Omental fat pad (tissue), 4 donors: ENCODE data around the gene APBB2. TPM values are rescaled to one million over a fixed set of nuclear protein-coding genes. Genes with fewer than 3 reads are reported as not detected.

Source experiments
- ATAC-seq: fragments of 150-250 bp; one replicate; pipeline ENCODE4 v1.9.1; 2016; ENCODE audit warnings: mild to moderate bottlenecking, moderate library complexity; ENCODE audit not compliant: low FRiP score
- DNase-seq: peaks from one replicate; pipeline ENCODE4 v3.0.0-alpha.2; 2019; ENCODE audit warnings: low spot score
- CTCF ChIP-seq, 3 donors: fragments of 450-650 bp; IDR thresholded peaks; one replicate each; pipeline ENCODE4 v1.5.1; 2016 to 2017; ENCODE audit warnings: antibody characterized with exemption in 3 of 3, mild to moderate bottlenecking in 3 of 3, moderate library complexity in 2 of 3
- total RNA-seq, 4 donors: library from RNA; depleted of rRNA; stranded (reverse); fragments of >200 nt; gene quantifications; one replicate each; pipeline ENCODE4 v1.1.0, GENCODE V29; 2016

Gene APBB2
- total RNA-seq, 4 donors from 2014 or later = 76.6 to 138 (median 113) TPM

DNA sequence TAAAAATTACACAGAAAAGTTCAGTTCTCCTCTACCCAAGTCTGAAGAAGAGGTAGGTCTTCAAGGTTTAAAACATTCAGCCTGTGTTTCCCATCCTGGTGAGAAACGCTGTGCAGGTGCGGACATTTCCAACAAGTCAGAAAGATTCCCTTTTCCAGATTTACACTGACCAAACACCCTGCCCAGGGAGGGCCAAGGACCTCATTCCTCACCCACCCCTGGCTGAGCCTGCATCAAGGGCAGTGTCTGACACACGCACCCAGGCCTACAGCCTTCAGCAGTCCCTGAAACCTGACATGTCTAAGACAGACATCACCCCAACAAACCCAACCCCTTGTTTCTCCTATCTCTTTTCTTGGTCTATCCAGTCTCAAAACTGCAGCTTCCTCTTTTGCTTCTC is 105.9 kb downstream of the APBB2 start:
- TF ChIP-seq CTCF (IDR thresholded peaks at IDR 0.05) = no peak
- DNase-seq (no peak), ATAC-seq (no peak)

GRCh38 chr4:41106694-41107419 is 107.5 kb downstream of the APBB2 start:
- no peak for ATAC-seq
- no peak for TF ChIP-seq CTCF (IDR thresholded peaks at IDR 0.05)
- DNase-seq = no peak

DNA sequence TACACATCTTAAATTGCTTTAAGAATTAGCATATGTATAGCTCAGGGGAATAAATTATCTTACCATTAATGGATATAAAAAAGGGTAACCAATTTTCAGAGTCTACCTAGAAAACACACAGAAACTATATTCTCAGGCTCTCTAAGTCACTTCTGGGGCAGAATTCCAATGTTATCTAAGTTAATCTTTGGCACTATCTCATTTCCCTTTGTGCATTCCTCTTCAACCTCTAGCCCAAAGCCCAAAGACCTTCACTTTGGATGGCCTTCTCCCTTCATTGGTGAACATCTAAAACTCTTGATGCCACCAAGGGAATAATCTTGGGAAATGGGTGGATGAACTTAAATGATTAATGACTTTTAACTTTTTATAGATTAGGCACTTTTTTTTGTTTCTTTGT is 108.3 kb downstream of the APBB2 start:
- TF ChIP-seq CTCF (IDR thresholded peaks at IDR 0.05) = no peak
- ATAC-seq (no peak), DNase-seq (no peak)

DNA sequence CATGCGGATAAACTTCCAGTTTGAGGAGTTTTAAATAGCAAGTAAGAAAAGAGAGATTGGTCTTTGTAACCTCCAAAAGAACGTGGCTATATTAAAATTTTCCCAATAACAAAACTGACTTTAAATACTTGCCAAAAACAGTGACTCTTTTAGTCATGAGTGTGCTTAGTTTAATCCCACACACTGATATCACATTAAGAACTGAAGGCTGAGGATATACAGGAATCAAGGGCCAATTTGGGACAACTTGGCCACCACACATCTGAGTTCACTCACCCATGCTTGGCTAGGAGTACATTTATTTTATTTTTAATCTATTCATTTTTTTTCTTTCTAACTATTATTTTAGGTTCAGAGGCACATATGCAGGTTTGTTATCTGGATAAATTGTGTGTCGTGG is 110.2 kb downstream of the APBB2 start:
- DNase-seq (no peak), ATAC-seq (no peak)
- TF ChIP-seq CTCF (IDR thresholded peaks at IDR 0.05) = no peak

- DNase-seq = no peak
- TF ChIP-seq CTCF (IDR thresholded peaks at IDR 0.05) = no peak
- no peak for ATAC-seq
These were observed 110.7 kb downstream of the APBB2 start for GRCh38 chr4:41103657-41104056.

DNA sequence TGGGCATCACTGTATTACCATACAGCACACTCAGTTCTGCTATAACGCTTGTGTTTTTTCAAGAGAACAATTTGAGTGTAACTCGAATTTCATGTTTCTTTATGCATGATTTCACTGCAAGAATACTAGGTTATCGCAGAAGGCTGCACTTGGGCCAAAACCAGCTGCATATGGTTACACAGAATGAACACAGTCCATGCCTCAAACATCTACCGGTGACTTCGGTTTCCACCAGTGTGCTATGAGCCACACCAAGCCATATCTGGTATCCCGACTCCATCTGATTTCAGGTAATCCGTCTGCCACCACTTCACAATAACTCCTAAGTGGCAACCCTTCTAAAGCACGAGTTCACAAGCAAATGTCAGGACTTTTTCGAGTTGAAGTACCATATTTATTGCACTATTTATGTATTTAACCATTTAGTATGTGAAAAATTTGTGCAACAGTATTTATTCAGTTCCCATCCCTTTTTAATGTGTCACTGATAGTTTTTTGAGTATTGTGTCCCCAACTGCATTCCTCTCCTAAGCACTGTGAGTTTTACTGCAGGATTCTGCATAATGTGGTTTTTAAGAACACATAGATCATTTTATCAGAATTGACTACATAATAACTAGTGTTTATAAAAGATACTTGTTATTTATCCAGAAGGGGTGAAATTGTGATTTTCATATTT is 111.8 kb downstream of the APBB2 start:
- DNase-seq (no peak), ATAC-seq (no peak)
- no peak for TF ChIP-seq CTCF (IDR thresholded peaks at IDR 0.05)
